IPS DF 19.7 (cell line): ENCODE data around the gene FAM161A.

Experiments used
- DNase-seq: peaks from one replicate; pipeline ENCODE4 v3.0.0-alpha.2; 2013; ENCODE audit warnings: low read depth, low spot score

The FAM161A gene

GRCh38 chr2:61787941-61788563 is 65.8 kb downstream of the FAM161A start:
- no peak for DNase-seq

- DNase-seq: no peak
Observed at GRCh38 chr2:61786876-61787275, 67.0 kb downstream of the FAM161A start.

- no peak for DNase-seq
Observed at GRCh38 chr2:61785583-61785982, 68.3 kb downstream of the FAM161A start.

- no peak for DNase-seq
Observed at GRCh38 chr2:61784643-61785042, 69.2 kb downstream of the FAM161A start.

- no peak for DNase-seq
Observed at GRCh38 chr2:61775956-61776570, 77.8 kb downstream of the FAM161A start.
